HG02885 (cell line): ENCODE measurements around the gene TTC9C.
"Not testable (repeated sequence)": the region's sequence is repeated elsewhere in the genome, so short reads cannot be mapped to it uniquely, and the experiment has no call there.

Experiments used
- ATAC-seq: cut with Tn5 transposase; IDR thresholded peaks from one replicate; pipeline ENCODE4 v1.9.1; 2021; ENCODE audit warnings: mild to moderate bottlenecking; ENCODE audit not compliant: unreplicated experiment, poor library complexity

Gene TTC9C

GRCh38 chr11:62747475-62748160 is 19.3 kb downstream of the TTC9C start:
- no peak for ATAC-seq

DNA sequence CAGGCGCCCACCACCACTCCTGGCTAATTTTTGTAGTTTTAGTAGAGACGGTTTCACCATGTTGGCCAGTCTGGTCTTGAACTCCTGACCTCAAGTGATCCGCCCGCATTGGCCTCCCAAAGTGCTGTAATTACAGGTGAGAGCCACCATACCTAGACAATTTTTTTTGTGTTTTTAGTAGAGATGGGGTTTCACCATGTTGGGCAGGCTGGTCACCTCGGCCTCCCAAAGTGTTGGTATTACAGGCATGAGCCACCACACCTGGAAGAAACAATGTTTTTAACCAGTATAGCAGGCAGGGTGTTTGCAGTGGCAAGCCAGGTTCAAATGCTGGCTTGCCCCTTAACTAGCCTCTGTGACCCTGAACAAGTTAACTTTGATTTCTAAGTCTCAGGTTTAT is 21.6 kb downstream of the TTC9C start:
- ATAC-seq = not testable (repeated sequence)

GRCh38 chr11:62752177-62752785 is 24.0 kb downstream of the TTC9C start:
- ATAC-seq = no peak

- ATAC-seq = no peak
These were observed 24.9 kb downstream of the TTC9C start for GRCh38 chr11:62752994-62753735.

DNA sequence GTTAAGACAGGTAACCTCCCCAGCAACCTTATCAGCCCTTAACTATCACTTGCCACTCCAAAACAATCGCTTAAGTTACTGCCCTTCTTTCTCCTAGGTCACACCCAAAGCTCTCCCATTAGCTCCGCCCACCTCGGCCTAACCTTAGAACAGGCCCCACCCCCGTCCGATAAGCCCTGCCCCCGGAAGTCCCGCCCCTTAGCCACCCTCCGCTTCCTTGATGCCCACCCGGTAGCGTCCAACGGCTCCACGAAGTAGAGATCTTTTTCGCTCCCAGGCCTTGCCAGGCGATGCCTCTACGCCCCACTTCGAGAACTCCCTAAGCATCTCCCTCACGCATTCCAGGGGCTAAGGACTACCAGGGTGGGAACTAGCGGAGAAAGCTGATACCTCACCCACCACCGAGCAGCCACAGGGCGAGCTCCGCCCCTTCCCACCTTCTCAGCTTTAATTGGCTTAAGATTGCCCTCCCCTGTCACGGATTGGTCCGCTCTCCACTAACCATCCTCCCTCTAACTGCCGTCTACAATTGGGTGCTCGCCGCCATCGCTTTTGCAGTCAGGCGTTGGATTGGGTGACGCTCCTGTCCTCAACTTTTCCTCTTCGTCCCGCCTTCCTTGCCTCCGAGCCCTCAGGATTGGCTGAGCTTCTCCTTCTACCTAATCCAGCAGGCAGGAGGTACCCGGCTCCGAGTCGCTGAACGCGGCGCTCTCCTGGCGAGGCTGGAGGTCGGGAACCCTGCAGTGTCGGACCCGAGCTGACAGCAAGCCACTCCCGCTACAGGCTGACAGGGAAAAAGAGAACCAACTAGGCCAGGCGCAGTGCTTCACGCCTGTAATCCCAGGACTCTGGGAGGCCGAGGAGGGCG is 25.7 kb downstream of the TTC9C start, which contains the start of gene ZBTB3:
TSS of gene ZBTB3 (minus strand) at position 425 of the 868 bp plus-strand sequence. CDS start 496 bp downstream, outside the sequence.
- ATAC-seq = peak; percentile 95

DNA sequence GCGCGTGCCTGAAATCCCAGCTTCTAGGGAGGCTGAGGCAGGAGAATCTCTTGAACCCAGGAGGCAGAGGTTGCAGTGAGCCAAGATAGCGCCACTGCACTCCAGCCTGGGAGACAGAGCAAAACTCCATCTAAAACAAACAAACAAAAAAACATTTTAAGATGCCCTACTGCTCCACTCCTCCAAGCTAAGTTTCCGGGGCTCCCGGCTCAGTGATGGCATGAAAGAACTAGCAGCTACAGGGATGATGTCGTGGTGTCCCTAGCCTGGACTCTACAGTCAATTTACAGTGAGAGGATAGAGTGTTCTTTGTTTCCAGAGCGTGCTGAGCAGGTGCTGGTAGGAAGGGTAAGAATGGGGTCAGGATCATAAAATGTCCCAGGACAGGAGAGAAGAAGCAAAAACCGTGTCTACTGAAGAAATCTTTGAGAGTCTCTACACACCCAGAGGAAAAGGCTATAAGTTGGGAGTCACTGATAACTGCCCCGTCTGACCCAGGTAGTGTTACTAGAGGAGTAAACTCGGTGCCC is 26.9 kb downstream of the TTC9C start:
- no peak for ATAC-seq

DNA sequence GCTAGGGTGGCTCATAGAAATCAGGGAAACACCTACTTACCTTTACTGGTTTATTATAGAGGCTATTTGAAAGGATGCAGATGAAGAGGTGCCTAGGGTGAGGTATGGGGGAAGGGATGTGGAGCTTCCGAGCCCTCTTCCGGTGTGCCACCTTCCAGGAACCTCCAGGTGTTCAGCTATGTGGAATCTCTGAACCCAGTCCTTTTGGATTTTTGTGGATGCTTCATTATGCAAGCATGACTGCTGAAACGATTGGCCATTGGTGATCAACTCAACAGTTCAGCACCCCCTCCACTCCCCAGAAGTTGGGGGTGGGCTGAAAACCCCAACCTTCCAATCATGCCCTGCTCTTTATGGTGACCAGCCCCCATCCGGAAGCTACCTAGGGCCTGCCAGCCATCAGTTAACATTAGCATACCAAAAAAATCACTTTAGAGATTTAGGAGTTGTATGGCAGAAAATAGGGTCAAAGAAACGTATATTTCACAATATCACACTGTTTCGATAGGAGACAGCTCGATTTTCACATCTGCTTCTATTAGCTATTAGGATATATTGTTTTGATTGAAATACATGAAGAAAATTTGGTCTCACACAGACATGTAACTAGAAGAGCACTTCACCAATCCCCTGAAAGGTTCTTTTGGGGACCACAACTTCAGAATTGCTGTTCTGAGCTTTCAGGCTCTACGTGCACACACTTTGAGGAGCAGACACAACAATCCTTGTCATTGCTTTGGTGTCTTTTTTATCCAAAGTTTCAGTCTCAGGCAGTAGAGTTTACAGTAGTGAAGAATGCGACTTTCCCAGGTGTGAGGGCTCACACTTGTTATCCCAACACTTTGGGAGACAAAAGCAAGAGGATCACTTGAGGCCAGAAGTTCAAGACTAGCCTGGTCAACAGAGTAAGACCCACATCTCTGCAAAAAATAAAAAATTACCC is 29.8 kb downstream of the TTC9C start:
- ATAC-seq = no peak

DNA sequence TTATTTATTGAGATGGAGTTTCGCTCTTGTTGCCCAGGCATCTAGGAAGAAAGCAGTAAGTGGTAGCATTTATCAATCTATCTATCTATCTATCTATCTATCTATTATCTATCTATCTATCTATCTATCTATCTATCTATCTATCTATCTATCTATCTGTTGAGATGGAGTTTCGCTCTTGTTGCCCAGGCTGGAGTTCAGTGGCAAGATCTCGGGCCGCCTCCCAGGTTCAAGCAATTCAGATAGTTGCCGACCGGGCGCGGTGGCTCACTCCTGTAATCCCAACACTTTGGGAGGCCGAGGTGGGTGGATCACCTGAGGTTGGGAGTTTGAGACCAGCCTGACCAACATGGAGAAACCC is 32.6 kb downstream of the TTC9C start:
- ATAC-seq = not testable (repeated sequence)

GRCh38 chr11:62770778-62771143 is 42.5 kb downstream of the TTC9C start:
- peak; percentile 10 for ATAC-seq

DNA sequence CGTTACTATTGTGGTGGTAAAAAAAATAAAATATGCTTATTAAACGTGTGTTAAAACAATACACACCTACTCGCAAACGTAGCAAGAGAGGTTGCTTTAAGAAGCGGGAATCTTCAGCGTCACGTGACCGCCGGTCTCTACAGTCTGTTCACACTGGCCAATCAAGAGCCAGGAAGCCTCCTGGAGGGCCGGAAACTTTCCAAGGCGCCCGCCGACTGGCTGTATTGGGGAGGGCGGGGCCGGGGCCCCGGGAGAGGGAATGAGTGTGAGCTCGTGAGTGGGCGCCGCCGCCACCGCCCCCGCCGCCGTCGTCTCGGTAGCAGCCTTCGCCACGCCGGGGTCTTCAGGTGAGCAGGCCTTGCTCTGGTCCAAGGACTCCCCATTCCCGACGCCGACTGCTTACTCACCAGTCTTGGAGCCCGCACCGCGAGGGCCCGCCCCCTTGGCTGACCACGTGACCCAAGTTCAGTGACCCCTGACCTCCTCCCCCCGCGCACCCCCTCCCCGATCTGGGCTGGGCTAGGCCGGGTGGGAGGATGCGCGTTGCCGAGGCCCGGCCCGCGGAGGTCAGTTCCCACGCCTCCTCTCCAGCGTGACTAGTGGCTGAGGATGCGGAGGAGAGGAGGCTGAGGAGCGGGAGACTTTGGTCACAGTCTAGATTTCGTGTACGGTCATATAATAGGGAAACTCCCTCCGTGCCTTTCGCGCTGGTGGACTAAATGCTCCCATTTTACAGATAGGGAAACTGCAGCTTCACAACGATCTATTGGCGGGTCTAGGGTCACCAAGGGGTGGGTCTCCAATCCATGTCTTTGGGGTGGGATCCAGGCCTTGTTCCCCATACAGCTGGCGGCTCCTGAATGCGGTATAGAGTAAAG is 43.1 kb downstream of the TTC9C start, which contains the start of gene TAF6L:
TSS of gene TAF6L (plus strand) at position 253 of the 878 bp plus-strand sequence. CDS start 4,388 bp downstream, outside the sequence.
- ATAC-seq = peak; percentile 86

GRCh38 chr11:62774407-62774806 is 46.1 kb downstream of the TTC9C start:
- no peak for ATAC-seq

DNA sequence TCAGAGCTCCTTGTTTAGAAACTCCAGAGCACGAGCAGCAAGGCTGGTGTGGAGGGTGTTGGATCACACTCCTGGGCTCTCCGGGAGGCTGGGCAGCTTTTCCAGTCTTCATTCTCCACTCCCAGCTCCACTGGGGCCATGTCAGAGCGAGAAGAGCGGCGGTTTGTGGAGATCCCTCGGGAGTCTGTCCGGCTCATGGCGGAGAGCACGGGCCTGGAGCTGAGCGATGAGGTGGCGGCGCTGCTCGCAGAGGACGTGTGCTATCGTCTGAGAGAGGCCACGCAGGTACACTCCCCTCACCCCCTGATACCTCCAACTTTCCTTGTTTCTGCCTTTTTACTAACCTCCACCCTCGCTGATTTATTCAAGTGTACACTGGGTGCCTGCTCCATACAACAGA is 47.4 kb downstream of the TTC9C start:
- no peak for ATAC-seq

DNA sequence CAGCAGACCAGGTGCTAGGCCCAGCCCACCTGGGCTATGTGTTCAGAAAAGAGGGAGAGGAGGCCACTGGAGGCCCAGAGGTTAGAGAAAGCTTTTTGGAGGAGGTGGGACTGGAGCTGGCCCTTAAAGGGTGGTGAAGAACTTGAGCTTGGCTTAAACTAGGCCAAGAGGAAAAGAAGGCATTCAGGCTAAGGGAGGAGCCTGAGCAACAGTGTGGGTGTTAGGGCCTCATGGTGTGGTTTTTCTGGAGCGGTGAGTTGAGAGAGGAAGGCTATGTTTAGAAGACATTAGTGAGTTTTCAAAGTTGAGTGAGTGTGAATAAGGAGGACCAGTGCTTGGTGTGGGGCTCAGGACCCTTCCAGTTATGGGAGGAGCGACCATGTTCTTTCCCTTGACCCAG is 49.1 kb downstream of the TTC9C start:
- no peak for ATAC-seq

DNA sequence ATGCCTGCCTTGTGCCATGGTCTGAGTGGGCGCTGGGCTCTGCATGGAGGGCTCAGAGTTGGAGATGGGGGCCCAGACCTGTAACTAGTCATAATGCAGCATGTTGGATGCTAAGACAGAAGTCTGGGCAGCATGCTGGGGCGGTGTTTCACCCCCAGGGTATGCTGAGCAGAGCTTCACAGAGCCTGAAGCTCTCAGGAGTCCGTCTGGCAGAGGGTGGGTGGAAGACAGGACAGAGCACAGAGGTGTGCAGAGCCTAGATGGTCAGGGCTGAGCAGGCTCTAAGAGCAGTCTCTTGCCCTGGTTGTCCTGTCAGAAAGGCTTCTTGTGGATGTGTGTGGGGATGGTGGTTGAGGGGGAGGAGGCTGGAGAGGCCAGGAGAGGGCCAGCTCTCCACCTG is 50.2 kb downstream of the TTC9C start:
- no peak for ATAC-seq

GRCh38 chr11:62782753-62783152 is 54.5 kb downstream of the TTC9C start:
- no peak for ATAC-seq

GRCh38 chr11:62786318-62787004 is 58.2 kb downstream of the TTC9C start:
- peak; percentile 70 for ATAC-seq

- peak; percentile 71 for ATAC-seq
These were observed 58.9 kb downstream of the TTC9C start, which contains the start of gene TMEM179B for GRCh38 chr11:62787005-62787759. Gene TMEM179B (plus strand): TSS chr11:62787402. CDS start chr11:62787432, 30 bp downstream.
